ENCODE data around the gene SNX25.

The SNX25 gene

GRCh38 chr4:185209031-185209851 lies at the start of gene SNX25:
SNX25 (plus strand) TSS chr4:185209598; CDS start chr4:185209827, 229 bp downstream.
- TF ChIP-seq GATA2 (IDR thresholded peaks at IDR 0.05; ENCODE audit: low read depth, low read length): no peak
- TF ChIP-seq GATA3 (IDR thresholded peaks at IDR 0.05; ENCODE audit: low read depth, low read length): no peak

DNA sequence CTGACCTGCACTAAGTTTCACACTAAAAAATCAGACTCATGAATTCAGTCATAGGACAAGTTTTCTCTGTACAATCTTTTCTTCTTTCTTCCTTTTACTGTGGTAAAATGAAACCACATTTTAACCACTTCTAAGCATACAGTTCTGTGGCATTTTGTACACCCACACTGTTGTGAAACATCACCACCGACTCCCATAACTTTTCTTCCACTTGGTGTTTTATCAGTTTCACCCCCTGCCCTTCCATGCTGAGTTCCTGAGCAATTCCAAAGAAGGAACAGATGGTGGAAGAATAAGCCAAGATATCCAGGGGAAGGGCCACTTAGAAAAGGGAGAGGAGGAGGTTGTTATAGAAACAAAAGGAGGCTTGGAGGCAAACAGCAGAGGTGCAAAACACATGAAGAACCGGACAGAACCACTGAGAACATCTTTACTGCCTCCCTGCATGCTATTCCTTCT lies 43.8 kb upstream of the SNX25 start:
- no peak for TF ChIP-seq GATA2 (IDR thresholded peaks at IDR 0.05; ENCODE audit: low read depth, low read length)
- no peak for TF ChIP-seq GATA3 (IDR thresholded peaks at IDR 0.05; ENCODE audit: low read depth, low read length)

GRCh38 chr4:185167234-185167633 lies 42.2 kb upstream of the SNX25 start:
- no peak for TF ChIP-seq GATA2 (IDR thresholded peaks at IDR 0.05; ENCODE audit: low read depth, low read length)
- no peak for TF ChIP-seq GATA3 (IDR thresholded peaks at IDR 0.05; ENCODE audit: low read depth, low read length)

GRCh38 chr4:185171373-185172071 lies 37.9 kb upstream of the SNX25 start:
- TF ChIP-seq GATA3 (IDR thresholded peaks at IDR 0.05; ENCODE audit: low read depth, low read length) (no peak), GATA2 (IDR thresholded peaks at IDR 0.05; ENCODE audit: low read depth, low read length) (no peak)

DNA sequence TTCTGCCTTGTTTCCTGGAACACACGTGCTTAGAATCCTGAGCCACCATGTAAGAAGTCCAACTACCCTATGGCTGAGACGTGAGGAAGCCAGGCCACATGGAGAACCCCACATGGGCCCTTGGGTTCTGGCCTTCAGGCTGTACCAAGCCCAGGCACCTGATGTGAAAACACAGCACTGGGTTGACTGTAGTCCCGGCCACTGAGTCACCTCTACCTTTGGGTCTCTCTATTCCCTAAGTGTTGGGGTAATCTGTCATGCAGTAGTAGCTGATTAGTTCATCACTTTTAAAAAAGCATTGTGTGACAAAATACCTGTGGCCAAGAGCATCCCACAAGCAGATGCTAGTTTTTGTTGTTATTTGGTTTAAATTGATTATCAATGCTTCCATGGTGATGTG lies 29.9 kb upstream of the SNX25 start:
- TF ChIP-seq GATA2 (IDR thresholded peaks at IDR 0.05; ENCODE audit: low read depth, low read length) (no peak), GATA3 (IDR thresholded peaks at IDR 0.05; ENCODE audit: low read depth, low read length) (no peak)

- TF ChIP-seq GATA2 (IDR thresholded peaks at IDR 0.05; ENCODE audit: low read depth, low read length) (no peak), GATA3 (IDR thresholded peaks at IDR 0.05; ENCODE audit: low read depth, low read length) (no peak)
These were observed 27.2 kb upstream of the SNX25 start for GRCh38 chr4:185182239-185182638.

- TF ChIP-seq GATA2 (IDR thresholded peaks at IDR 0.05; ENCODE audit: low read depth, low read length): no peak
- no peak for TF ChIP-seq GATA3 (IDR thresholded peaks at IDR 0.05; ENCODE audit: low read depth, low read length)
These were observed 25.6 kb upstream of the SNX25 start for GRCh38 chr4:185183622-185184281.

DNA sequence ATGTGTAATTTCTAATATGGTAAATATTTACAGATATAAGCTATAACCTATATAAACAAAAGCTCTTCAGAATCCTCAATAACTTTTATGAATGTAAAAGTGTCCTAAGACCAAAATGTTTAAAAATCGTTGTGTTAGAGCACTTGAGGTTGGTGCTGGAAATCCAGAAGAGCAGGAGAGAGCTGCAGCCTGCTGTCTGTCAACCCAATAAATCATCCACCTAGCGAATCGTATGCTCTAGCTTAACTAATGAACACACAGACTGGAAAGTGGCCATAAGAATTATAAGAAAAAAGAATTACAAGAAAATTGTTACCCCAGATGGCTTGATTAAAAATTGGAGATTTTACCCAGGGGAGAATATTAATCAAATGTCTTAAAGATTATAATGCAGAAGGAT lies 22.6 kb upstream of the SNX25 start:
- TF ChIP-seq GATA2 (IDR thresholded peaks at IDR 0.05; ENCODE audit: low read depth, low read length): no peak
- TF ChIP-seq GATA3 (IDR thresholded peaks at IDR 0.05; ENCODE audit: low read depth, low read length): no peak

DNA sequence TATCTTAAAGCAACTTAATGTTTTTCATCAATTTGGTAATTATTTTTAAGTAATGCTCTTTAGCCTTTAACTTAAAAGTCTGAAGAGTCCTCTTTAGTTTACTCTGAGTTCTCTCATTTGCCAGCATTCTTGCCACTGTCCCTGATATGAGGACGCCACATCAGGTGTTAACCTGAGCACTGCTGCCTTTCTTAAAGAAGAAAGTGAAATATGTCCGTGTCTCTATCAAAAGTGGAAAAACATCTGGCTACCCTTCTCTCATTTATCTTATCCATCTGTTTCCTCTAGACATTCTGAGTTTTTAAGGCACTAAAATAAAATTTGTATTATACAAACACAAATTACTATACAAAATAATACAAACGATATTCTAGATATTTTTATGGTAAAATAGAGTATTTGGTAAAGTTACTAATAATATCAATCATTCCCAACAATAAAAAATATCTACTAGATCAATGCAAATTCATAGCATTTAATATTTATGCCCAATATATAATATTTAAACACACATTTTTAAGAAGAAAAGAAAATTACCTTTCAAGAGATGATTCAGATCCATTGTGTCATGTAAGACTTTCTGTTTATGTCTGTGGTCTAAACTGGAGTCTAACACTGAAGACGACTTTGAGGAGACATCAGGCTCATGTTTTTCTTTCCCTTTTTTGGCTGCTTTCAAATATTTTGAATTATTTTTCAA lies 19.6 kb upstream of the SNX25 start:
- no peak for TF ChIP-seq GATA2 (IDR thresholded peaks at IDR 0.05; ENCODE audit: low read depth, low read length)
- no peak for TF ChIP-seq GATA3 (IDR thresholded peaks at IDR 0.05; ENCODE audit: low read depth, low read length)

GRCh38 chr4:185190306-185190856 lies 19.0 kb upstream of the SNX25 start:
- TF ChIP-seq GATA2 (IDR thresholded peaks at IDR 0.05; ENCODE audit: low read depth, low read length) (no peak), GATA3 (IDR thresholded peaks at IDR 0.05; ENCODE audit: low read depth, low read length) (no peak)

DNA sequence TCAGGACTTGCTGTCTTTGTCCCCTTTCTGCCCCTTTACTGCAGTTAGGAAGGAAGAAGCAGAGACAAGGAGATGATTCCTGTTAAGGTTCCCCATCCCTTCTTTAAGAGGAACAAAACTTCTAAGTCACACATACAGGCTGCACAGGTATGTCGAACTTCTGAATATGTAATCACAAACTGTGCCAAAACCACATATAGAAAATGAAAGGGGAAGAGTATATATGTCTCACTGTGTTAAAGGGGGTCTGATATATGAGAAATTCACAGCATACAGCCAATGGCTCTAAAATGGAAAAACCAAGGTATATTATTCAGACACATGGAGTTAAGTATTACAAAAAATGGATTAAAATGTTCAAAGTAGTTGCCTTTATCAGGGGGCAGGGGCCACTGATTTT lies 17.3 kb upstream of the SNX25 start:
- TF ChIP-seq GATA3 (IDR thresholded peaks at IDR 0.05; ENCODE audit: low read depth, low read length): no peak
- no peak for TF ChIP-seq GATA2 (IDR thresholded peaks at IDR 0.05; ENCODE audit: low read depth, low read length)

- TF ChIP-seq GATA2 (IDR thresholded peaks at IDR 0.05; ENCODE audit: low read depth, low read length) (no peak), GATA3 (IDR thresholded peaks at IDR 0.05; ENCODE audit: low read depth, low read length) (no peak)
These were observed 14.2 kb upstream of the SNX25 start for GRCh38 chr4:185194924-185195888.
